Measurements from ENCODE around the gene TBRG4. TPM values are rescaled to one million over a fixed set of nuclear protein-coding genes. Genes with fewer than 3 reads are reported as not detected.

The TBRG4 gene
- total RNA-seq, 1 donor from 2014 or later: 109 TPM

DNA sequence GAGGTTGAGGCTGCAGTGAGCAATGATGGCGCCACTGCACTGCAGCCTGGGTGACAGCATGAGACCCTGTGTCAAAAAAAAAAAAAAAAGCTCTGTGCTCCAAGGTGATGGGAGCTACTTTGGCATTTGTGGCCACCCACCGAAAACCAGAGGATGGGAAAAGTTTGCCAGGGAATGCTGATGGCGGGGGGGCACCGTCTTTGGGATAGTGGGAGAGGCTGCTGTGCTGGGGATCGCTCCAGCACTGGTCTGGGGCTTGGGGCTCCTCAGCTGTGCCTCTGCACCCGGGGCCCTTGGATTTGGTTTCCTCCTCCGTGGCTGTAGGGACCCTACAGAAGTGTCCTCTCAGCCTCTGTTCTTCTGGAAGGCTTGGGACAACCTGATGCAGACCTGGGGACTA lies 34.4 kb upstream of the TBRG4 start:
- intact Hi-C loops (cut with micrococcal nuclease): no loop called here

DNA sequence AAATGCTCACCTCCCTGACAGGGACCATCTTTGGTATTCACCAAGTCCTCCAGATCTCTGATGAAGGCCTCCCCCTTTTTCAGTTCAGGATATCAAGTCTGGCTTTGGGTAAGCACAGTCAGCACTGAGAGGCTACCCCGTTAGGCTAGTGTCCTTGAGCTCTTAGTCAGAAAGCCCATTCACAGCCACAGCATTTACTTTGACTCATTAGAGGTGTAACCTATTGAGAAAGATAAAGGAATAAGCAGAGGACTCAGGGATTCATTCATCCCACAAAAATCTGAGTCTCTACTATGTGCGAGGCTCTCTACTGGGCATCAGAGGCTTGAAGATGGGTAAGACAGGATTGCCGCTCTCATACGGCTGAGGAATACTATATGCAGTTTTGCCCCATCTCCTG lies 32.1 kb upstream of the TBRG4 start:
- intact Hi-C loops (cut with micrococcal nuclease): no loop called here

DNA sequence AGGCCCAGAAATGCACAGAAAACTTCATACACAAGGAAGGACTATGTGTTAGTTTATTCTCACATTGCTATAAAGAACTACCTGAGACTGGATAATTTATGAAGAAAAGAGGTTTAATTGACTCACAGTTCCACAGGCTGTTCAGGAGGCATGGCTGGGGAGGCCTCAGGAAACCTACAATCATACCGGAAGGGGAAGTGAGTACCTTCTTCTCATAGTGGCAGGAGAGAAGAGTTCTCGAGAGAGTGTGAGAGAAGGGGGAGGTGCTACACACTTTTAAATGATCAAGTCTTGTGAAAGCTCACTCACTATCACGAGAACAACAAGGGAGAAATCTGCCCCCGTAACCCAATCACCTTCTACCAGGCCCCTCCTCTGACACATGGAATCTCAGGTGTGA lies 29.3 kb upstream of the TBRG4 start:
- intact Hi-C loops (cut with micrococcal nuclease): no loop called here

DNA sequence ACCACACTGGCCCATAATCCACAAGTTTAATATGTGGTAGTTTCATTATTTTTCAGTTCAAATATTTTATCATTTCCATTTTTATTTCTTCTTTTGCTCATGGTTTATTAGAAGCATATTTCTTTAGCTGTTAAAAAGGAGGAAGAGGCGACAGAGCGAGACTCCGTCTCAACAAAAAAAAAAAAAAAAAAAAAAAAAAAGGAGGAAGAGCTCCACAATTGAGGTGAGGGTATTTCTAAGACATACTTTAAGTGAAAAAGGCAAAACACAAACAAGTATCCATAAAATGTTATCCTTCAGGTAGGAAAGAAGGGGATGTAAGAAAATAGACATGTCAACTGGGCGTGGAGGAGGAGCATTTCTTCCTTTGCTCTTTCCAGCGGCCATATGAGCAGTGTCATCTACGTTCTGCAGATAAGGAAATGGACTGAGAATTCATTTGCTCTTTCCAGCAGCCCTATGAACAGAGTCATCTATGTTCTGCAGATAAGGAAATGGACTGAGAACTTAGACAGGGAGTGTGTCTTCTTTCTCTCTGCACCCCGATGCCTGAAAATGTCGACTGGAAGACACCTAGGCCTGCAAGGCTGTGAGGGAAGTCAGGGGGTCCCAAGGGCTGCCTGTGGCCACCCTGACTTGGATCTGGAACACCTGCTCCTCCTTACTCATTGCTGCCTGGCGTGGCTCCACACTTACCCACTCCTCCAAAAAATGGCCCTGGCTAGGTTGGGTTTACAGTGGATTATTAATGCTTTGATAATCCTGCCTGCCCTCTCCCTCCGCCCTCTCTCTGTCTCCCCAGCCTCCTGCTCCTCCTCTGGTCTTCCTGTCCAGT lies 27.2 kb upstream of the TBRG4 start:
- intact Hi-C loops (cut with micrococcal nuclease): loop anchor here (5.0 kb wide), 1 partner anchor 41 kb away; no protein-coding TSS in a partner anchor

DNA sequence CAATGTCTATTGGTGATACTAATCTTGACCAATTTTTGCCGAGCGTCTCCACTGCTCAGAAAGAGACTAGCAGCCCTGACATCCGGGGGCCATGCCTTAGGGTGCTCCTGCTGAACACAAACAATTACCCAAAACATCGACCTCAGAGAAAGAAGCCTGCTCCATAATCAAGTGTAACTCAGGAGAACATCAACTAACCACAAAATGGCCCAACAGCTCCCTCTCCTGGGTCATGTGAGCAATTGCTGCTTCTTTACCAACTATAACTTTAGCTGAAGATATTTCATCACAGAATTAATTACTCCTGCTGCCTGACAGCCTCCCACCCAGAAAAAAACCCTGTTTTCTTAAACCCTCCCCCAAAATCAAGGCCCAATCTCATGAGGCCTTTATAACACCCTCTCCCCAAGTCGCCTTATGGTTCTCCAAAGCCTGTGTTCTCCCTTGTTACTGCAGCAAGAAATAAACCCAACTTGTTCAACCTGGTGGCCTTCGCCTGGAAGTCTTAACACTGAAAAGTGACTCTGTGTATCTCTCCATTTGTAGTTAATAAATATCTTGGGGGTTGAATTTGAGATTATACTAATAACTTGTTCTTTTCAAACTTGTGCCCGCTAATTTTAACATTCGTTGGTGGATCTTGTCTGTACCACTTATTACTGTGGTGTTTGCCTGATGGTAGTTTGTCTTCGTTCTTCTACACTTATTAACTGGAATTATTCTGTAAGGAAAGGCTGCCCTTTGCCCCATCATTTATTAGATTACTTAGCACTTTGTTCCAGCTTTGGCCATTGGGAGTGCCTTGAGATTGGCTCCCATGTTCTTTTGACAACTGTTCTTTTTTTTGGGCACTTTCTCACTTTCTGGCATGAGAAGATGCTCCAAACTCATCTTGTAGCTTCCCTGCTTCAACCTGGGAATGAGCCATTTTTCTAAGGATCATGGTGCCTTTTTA lies 24.9 kb upstream of the TBRG4 start:
- intact Hi-C loops (cut with micrococcal nuclease): loop anchor here (1.0 to 5.0 kb wide), 13 partner anchors 25 to 895 kb away; partner anchors contain the start of genes H2AZ2, MYO1G, PPIA and TBRG4

DNA sequence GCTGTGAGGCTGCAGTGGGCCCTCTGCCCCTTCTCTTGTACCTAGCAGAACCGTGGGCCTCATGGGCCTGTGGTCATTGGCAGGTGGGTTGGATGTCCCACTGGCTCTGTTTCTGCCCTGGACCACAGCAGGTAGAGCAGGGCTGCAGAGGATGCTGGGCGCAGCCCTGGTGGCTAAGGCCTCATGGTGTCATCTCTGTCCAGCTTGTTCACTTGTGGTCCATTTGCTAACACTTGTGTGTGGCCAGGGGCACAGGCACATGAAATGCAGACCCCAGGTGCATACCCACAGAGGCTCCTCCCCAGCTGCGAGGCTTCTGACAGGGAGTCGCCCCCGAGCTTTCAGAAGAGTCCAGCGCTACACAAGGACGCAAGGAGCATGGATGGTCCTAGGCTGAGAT lies 22.4 kb upstream of the TBRG4 start:
- intact Hi-C loops (cut with micrococcal nuclease): no loop called here

DNA sequence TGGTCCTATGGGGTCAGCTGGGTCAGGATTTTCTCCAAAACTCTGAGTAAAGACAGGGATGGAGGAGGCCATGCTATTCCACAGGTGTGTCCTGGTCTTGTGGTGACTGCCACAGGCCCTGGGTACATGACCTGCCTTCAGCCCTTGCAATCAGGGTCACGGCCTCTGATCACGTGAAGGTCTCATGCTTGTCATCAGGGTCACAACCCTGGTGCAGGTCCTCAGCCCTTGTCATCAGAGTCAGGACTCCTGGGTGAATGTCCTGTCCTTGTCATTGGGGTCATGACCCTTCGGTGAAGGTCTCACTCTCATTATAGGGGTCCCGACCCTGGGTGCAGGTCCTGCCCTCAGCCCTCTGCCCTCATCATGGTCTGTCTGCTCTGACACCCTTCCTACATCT lies 21.9 kb upstream of the TBRG4 start:
- intact Hi-C loops (cut with micrococcal nuclease): no loop called here

DNA sequence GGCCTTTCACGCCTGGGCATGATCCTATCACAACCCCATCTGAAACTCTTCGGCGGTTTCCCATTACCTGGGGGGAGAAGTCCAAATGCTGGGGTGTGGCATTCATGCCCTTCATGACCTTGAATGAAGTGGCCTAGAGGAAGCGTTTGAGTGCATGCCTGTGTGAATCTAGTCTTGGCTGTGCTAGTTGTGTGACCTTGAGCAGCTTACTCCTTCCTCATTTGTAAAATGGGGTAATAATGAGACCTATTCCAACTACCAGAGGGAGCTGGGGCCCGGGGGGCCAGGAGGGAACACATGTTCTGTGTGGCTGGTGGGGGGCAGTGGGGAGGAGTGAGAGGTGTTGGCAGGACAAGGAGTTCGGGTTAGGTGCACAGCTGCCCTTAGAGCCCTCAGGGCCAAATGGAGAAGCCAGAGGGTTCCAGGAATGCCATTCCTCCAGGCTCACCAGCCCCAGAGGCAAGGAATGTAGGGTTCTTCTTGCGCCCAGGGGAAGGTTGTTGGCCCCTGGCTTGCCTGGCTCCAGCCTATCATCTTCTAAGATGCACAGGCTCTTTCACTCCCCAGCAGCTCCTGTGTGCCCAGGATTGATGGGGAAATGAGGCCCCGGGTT lies 21.3 kb upstream of the TBRG4 start:
- intact Hi-C loops (cut with micrococcal nuclease): no loop called here

DNA sequence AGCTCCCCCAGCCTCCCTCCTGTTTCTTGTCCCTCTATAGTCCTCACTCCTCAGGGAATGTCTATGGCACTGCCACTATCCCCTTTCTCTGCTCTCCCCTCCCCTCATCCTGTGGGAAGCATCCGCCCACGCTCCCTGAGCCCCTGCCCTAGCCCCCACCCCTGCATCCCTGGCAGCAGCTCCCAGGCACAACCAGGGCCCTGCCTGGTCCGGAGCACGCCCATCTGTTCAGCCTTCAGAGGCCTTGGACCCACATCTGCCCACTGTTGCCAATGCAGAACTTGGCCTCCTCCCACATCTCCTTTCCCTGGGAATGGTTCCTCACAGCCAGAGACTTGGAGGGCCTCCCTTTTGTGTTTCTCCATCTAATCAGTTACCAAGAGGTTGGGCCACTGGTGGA lies 20.4 kb upstream of the TBRG4 start:
- intact Hi-C loops (cut with micrococcal nuclease): no loop called here

DNA sequence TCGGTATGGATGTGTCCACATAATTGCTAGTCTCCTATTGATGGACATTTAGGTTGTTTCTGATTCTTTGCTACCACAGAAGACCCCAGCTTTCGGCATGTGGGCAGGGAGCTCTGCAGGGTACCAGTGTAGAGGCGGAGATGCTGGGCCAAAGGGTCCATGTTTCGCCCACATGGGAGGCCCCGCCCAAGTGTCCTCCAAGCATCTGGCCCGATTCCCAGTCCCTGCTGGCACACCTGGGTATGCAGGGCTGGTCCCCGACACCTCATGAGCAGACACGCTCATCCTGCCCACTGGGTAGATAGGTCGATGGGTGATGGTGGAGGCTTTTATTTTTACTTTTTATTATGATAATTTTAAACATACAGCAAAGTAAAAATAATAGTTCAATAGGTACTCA lies 19.4 kb upstream of the TBRG4 start:
- intact Hi-C loops (cut with micrococcal nuclease): no loop called here

DNA sequence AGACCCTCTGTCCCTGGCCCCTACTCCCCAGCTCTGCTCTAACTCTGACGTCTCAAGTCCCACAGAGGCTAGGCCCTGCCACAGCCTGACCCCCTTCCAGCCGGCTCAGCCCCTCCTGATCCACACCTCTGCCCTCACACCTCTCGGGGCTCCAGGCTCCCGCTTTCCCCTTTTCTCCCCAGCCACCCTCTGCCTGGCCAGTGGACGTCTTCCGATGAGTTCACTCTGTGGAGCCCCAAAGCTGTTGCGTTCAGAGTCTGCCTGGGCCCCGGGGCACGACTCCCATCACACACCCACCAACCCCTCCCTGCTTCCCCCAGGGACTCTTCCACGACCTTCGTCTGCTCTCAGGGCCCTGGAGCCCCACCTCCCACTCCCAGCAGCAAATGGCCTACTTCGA lies 18.4 kb upstream of the TBRG4 start:
- intact Hi-C loops (cut with micrococcal nuclease): no loop called here

DNA sequence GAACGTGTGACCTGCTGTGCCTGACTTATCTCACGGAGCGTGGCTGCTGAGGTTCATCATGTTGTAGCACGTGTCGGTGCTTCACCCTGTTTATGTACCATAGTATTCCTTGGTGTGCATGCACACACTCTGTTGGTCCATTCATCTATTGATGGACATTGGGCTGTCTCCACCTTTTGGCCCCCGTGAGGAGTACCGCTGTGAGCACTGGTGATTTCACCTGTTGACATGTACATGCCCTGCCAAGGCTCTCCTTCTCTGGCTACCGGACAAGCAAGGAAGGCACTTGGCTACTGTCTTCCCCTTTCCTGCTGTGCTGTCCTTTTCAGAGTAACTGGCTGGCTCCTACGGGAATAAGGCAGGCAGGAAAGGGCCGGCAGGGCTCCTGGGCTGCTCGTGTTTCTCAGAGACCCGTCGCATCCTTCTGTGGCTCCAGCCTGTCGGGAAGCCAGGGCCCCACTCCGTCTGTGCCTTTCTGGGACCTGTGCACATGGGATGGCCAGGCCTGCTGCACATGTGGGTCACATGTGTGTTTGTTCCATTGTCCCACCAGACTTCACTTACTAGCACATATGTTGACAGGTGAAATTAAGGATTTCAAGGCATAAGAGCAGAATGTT lies 17.8 kb upstream of the TBRG4 start:
- intact Hi-C loops (cut with micrococcal nuclease): no loop called here

DNA sequence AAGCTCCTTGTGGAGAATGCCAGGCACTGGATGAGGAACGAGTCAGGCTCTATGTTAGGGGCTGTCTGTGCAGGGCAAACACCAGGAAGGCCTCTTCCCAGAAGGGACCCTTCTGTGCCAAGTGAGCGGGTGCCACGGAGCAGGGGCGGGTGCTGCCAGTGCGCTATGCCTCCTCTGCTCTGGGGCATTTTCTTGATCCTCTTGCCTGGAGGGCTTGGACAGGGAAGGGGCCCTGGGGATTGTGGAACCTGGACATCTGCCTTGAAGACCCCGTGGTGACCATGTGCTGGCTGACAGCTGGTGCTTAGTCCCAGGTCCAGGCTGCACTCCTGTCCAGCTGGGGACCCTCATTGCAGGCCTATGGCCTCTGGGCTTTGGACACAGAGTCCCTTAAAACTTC lies 15.4 kb upstream of the TBRG4 start:
- intact Hi-C loops (cut with micrococcal nuclease): no loop called here

DNA sequence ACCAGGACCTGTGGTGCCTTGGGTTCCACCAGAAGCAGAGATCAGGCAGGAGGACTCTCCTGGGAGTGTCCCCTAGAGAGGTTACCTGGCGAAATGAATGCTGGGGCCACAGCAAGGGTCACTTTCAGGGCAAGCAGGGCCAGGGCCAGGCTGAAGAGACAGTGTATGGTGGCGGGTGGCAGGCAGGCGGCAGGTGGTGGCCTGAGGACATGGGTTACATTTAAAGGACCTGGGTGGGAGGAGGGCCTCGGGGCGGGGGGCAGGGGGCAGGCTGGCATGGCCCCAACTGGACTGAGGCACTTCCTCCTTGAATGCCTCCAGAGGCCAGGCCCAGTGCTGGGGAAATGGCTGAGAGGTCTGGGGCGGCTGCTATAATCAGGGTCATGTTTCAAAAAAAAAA lies 14.7 kb upstream of the TBRG4 start:
- intact Hi-C loops (cut with micrococcal nuclease): no loop called here

DNA sequence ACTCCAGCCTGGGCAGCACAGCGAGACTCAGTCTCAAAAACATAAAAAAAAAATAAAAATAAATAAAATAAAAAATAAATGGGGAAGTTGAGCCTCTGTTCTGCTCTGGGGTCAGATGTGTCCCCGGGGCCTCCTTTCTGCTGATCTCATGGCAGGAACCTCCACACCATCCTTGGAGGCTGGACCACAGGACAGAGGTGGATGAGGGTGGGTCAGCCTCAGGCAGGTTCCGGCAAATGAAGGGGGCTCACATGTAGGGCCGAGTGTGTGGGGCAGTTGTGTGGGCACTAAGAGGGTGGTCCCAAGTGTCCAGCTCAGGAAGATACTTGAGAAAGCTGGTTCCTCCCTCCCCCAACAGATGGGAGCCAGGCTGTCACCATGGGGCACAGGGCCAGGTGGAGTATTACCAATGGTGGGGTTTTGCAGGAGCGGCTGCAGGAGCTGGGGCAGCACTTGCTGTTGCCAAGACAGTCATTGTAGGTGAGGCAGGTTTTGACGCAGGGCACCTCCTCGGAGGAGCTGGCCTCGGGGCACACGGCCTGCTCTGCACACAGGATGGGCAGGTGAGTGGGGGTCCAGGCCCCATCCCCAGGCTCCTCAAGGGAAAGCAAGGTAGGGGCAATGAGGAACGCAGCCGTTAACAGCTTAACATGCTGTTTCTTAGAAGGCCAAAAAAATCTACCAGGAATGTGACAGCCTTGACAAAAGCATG lies 13.9 kb upstream of the TBRG4 start:
- intact Hi-C loops (cut with micrococcal nuclease): no loop called here

DNA sequence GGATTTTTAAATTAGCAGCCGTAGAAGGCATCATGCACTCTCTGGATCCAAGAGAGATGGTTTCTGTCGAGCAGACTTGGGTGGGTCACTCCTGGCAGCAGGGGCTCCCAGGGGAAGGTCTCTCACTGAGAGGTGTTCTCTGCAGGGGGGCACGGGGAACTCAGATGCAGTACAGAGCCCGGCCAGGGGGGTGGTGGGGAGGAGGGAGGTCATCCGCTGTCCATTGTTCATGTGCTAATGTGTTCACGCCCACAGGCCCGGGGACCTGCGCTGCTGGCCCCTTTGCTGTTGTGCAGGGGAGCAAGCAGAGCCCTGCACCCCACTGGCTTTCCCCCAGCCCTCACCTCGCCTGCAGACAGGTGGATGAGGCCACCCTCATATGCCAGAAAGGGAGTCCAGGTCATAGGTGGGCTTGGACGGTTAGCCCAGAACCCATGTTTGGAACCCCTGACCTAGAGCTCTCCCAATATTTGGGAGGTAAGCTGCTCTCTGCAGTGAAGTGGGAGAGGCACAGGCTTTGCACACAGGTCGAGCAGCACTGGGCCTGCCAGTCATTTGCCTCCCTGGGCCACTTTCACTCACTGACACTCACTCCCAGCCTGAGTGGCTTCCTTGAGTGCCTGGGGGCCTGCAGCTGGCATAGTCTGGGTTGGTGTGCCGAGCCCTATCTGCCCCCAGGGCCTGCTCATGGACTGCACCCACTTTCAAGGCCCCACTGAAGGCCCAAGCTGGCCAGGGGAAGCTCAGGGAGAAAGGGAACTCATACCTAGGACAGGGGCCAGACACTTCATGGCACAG lies 12.6 kb upstream of the TBRG4 start:
- intact Hi-C loops (cut with micrococcal nuclease): loop anchor here (1.0 kb wide), 1 partner anchor 13 kb away; the partner anchor contains the start of gene TBRG4

DNA sequence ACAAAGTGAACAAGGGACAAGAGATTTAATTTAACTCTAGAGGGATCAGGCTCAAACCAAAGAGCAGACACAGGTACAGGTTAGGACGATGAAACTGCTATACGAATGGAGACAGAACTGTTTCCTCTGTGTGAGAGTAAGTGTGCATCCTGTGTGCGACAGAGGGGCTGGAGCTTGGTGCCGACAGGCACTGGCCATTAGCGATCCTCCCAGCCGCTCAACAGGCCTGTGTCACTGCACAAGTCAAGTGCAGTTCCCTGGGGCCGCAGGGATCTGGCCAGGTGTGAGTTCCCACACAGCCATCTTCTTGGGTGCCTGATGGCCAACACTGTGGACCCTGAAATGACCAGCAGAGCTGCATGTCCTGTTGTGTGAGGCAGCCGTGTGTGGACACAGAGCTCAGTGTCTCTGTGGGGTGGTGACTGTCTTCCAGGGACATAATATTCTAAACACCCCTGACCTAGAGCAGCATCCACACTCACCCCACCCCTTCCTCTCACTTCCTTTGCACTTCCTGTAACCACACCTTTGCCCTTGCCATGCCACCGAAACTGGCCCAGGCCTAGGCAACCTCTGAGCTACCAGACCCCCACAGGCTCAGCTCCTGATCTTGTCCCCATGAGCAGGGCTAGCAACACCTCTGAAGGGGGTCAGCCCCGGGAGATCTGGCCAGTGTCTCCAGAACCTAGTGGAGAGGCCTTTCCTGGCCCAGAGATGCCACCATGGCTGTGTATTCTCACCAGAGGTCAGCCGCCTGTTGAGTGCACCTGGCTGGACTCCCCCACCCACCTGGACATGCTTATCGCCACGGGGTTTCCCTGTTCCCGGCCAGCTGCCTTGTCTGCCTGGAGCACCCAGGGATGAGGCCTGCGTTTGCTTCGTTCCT lies 11.7 kb upstream of the TBRG4 start:
- intact Hi-C loops (cut with micrococcal nuclease): loop anchor here (1.0 kb wide), 1 partner anchor 12 kb away; the partner anchor contains the start of gene TBRG4

DNA sequence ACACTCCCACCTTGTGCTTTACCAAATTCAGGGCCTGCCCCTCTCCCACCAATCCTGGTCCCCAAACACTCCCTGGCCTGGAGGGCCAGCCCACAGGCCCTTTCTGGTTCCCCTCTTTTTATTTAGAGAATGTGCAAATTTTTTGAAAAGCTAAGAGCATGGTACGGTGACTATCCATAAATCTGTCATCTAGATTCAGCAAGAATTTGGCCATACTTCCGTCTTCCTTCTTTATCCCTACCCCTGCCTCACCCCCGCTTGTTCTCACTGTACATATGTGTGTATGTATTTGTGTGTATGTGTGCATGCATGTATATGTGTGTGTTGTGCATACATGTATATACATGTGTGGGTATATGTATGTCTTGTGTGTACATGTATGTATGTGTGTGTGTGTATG lies 8.1 kb upstream of the TBRG4 start:
- intact Hi-C loops (cut with micrococcal nuclease): no loop called here

DNA sequence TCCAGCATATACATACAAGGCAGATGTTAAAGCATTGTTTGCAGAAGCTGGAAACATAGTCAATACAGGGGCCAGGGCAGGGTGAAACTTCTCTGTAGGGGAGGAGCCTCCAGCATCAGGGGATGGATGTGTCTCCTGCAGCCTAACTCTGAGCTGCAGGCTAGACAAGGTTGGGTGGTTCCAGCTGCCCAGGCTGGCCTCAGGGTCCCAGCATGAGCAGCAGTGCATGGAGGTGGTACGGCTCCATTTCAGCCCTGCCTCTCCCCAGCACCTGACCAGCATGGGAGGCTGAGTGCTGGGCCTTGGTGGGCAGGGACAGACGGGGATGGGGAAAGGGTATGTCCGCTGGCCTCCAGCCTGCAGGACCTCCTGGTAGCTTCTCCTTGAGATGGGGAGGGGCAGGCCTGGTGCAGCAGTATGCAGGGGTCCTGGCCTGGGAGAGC lies 7.4 kb upstream of the TBRG4 start:
- intact Hi-C loops (cut with micrococcal nuclease): no loop called here
